Measurements from ENCODE around the gene VSNL1. TPM values are rescaled to one million over a fixed set of nuclear protein-coding genes. Genes with fewer than 3 reads are reported as not detected.

The VSNL1 gene
- total RNA-seq, 1 experiment from 2014 or later, result not detected

DNA sequence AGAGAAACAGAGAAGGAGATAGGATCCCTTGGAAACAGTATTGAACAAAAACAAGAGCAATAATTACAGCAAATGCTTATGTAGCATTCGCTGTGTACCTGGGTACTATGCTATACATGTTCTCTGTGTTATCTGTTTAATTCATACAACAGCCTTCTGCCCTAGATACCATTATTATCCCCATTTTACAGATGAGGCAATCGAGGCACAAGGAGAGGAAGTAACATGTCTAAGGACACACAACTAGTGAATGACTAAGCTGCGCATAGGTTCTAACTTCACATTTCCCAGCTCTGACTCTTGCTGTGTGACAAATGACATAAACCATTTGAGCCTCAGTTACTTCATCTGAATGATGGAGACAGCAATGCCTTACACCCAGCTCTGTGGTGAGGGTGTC is 70.5 kb downstream of the VSNL1 start:
- Mint-ChIP-seq H3K36me3 (ENCODE audit: insufficient read depth, unreplicated experiment) (no peaks in the 10 kb centered on the region), H3K9me3 (ENCODE audit: low read depth, unreplicated experiment) (no peaks in the 10 kb centered on the region), H3K4me3 (ENCODE audit: low read depth, unreplicated experiment) (no peak overlapping the region), H3K27ac (ENCODE audit: unreplicated experiment) (no peak overlapping the region), H3K27me3 (ENCODE audit: unreplicated experiment) (peaks cover 16% of the 10 kb centered on the region), H3K4me1 (ENCODE audit: low read depth, unreplicated experiment) (peaks cover 4% of the 10 kb centered on the region)
- DNase-seq, result no peak
- intact Hi-C loops (cut with micrococcal nuclease; ENCODE audit: unreplicated experiment), result no loop called here
- TF ChIP-seq, protein P1, sequence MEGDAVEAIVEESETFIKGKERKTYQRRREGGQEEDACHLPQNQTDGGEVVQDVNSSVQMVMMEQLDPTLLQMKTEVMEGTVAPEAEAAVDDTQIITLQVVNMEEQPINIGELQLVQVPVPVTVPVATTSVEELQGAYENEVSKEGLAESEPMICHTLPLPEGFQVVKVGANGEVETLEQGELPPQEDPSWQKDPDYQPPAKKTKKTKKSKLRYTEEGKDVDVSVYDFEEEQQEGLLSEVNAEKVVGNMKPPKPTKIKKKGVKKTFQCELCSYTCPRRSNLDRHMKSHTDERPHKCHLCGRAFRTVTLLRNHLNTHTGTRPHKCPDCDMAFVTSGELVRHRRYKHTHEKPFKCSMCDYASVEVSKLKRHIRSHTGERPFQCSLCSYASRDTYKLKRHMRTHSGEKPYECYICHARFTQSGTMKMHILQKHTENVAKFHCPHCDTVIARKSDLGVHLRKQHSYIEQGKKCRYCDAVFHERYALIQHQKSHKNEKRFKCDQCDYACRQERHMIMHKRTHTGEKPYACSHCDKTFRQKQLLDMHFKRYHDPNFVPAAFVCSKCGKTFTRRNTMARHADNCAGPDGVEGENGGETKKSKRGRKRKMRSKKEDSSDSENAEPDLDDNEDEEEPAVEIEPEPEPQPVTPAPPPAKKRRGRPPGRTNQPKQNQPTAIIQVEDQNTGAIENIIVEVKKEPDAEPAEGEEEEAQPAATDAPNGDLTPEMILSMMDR (IDR thresholded peaks at IDR 0.05; ENCODE audit: unreplicated experiment), result no peak
- no TSS peak for BruUV-seq (replicated peaks)
- CTCF ChIA-PET, result no interaction called here

DNA sequence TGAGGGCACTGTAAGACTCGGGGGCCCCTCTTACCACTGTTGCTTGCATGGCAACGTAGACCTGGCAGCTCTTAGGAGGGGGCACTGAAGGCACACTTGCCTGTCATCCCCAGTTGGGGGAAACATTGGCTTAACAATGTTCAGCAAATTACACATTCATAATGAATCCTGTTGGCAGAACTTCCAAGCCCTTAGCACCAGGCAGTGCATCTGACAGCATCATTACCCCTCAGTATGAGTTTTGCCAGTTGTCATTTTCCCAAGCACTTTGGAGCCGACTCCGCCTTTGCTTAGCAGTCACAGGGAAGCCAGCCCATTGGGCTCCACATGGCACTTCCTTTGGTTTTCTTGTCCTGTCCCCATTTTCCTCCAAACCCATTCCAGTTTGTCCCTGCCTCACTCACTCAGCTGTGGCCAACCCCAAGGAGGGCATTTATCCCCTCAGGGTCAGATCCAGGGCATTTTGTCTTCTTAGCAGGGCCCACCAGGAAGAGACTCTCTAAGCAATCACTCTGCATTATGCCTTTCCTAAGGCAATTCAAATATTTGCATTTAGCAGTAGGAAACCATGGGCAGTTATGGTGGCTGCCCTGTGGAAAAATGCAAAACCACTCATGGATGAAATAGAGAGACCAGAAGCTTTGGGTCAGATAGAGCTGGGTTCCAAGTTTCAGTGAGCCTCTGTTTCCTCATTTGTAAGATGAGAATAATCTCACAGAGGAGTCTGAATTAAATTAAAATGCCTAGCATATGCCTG is 73.9 kb downstream of the VSNL1 start:
- no peak for DNase-seq
- no peaks in the 10 kb centered on the region for H3K36me3 Mint-ChIP-seq (ENCODE audit: insufficient read depth, unreplicated experiment)
- H3K9me3 Mint-ChIP-seq (ENCODE audit: low read depth, unreplicated experiment), result no peaks in the 10 kb centered on the region
- peaks cover 16% of the 10 kb centered on the region for H3K27me3 Mint-ChIP-seq (ENCODE audit: unreplicated experiment)
- BruUV-seq (replicated peaks), result no TSS peak
- TF ChIP-seq, protein P1 (IDR thresholded peaks at IDR 0.05; ENCODE audit: unreplicated experiment), result no peak
- intact Hi-C loops (cut with micrococcal nuclease; ENCODE audit: unreplicated experiment), result no loop called here
- H3K4me3 Mint-ChIP-seq (ENCODE audit: low read depth, unreplicated experiment), result no peak overlapping the region
- H3K4me1 Mint-ChIP-seq (ENCODE audit: low read depth, unreplicated experiment), result peaks cover 7% of the 10 kb centered on the region
- CTCF ChIA-PET, result interaction anchor here (0.6 kb wide), 1 partner anchor 19 kb away, joined by 5 read pairs; no protein-coding TSS in a partner anchor
- no peak overlapping the region for H3K27ac Mint-ChIP-seq (ENCODE audit: unreplicated experiment)

DNA sequence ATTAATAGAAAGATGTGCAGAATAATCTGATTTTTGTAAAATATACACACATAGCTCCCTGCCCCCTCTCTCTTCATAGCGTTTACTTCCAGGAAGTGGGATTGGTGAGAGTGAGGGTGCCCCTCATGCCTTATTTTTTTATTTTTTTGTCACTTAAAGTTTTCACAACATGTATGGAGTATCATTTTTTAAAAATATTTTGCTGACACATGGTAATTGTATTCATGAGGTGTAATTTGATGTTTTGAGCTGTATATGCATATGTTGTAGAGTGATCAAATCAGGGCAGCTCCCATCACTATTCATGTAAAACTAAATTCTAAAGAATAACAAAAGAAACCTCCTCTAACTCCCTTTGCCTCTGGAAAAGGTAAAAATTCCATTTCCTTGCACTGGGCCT is 74.7 kb downstream of the VSNL1 start:
- BruUV-seq (replicated peaks), result no TSS peak
- Mint-ChIP-seq H3K9me3 (ENCODE audit: low read depth, unreplicated experiment) (no peaks in the 10 kb centered on the region), H3K36me3 (ENCODE audit: insufficient read depth, unreplicated experiment) (no peaks in the 10 kb centered on the region), H3K27me3 (ENCODE audit: unreplicated experiment) (peaks cover 16% of the 10 kb centered on the region), H3K4me1 (ENCODE audit: low read depth, unreplicated experiment) (peaks cover 7% of the 10 kb centered on the region), H3K27ac (ENCODE audit: unreplicated experiment) (no peak overlapping the region), H3K4me3 (ENCODE audit: low read depth, unreplicated experiment) (no peak overlapping the region)
- CTCF ChIA-PET, result interaction anchor here (0.6 kb wide), 1 partner anchor 18 kb away, joined by 5 read pairs; no protein-coding TSS in a partner anchor
- TF ChIP-seq, protein P1 (IDR thresholded peaks at IDR 0.05; ENCODE audit: unreplicated experiment), result no peak
- DNase-seq, result no peak
- intact Hi-C loops (cut with micrococcal nuclease; ENCODE audit: unreplicated experiment), result no loop called here

- Mint-ChIP-seq H3K36me3 (ENCODE audit: insufficient read depth, unreplicated experiment) (no peaks in the 10 kb centered on the region), H3K27me3 (ENCODE audit: unreplicated experiment) (peaks cover 16% of the 10 kb centered on the region), H3K9me3 (ENCODE audit: low read depth, unreplicated experiment) (no peaks in the 10 kb centered on the region), H3K27ac (ENCODE audit: unreplicated experiment) (no peak overlapping the region), H3K4me3 (ENCODE audit: low read depth, unreplicated experiment) (no peak overlapping the region), H3K4me1 (ENCODE audit: low read depth, unreplicated experiment) (peaks cover 7% of the 10 kb centered on the region)
- no TSS peak for BruUV-seq (replicated peaks)
- TF ChIP-seq, protein P1 (IDR thresholded peaks at IDR 0.05; ENCODE audit: unreplicated experiment), result no peak
- CTCF ChIA-PET, result interaction anchor here (1.4 kb wide), 1 partner anchor 55 kb away, joined by 4 read pairs; no protein-coding TSS in a partner anchor
- intact Hi-C loops (cut with micrococcal nuclease; ENCODE audit: unreplicated experiment), result no loop called here
- DNase-seq, result peak; percentile 6
Observed at GRCh38 chr2:17615728-17616351, 75.3 kb downstream of the VSNL1 start.

Measured in Calu3 (cell line).